ENCODE measurements around the gene STAB1. TPM values are rescaled to one million over a fixed set of nuclear protein-coding genes. Genes with fewer than 3 reads are reported as not detected.

The STAB1 gene
- total and polyA plus RNA-seq, 2 of the 13 experiments (the other 11 are each of a cell fraction or from before 2014, with no cell fraction given) = 0.09 to 0.34 TPM

- 0 out of 2 replicates have a peak, but pooled peaks have one; percentile 29 for TF ChIP-seq MLX (CRISPR knock-in tag; IDR thresholded peaks at IDR 0.05)
- no peak for TF ChIP-seq SOX13 (IDR thresholded peaks at IDR 0.05)
- TF ChIP-seq SOX13 (CRISPR knock-in tag; conservative IDR thresholded peaks at IDR 0.05 in 1 of 2, IDR thresholded peaks at IDR 0.05 in 1 of 2) = peak in 1 of 2 experiments; percentile 39; a peak in 1 of 4 replicates
- peak; percentile 22; the same call in 1 of the 2 replicates for TF ChIP-seq GABPB1 (CRISPR knock-in tag; IDR thresholded peaks at IDR 0.05)
- 0 out of 2 replicates have a peak, but pooled peaks have one; percentile 22 for TF ChIP-seq PPARG (CRISPR knock-in tag; conservative IDR thresholded peaks at IDR 0.05)
- no peak for TF ChIP-seq ZNF768 (CRISPR knock-in tag; IDR thresholded peaks at IDR 0.05)
- peak; percentile 52; the same call in 1 of the 2 replicates for TF ChIP-seq ZFX (CRISPR knock-in tag; IDR thresholded peaks at IDR 0.05; ENCODE audit: low read depth)
- no peak for TF ChIP-seq TEAD2 (CRISPR knock-in tag; IDR thresholded peaks at IDR 0.05)
- TF ChIP-seq CSRNP1 (CRISPR knock-in tag; IDR thresholded peaks at IDR 0.05) = no peak
- TF ChIP-seq ZNF788 (CRISPR knock-in tag; IDR thresholded peaks at IDR 0.05; ENCODE audit: borderline replicate concordance) = no peak
- TF ChIP-seq SOX5 (CRISPR knock-in tag; IDR thresholded peaks at IDR 0.05; ENCODE audit: borderline replicate concordance) = 0 out of 2 replicates have a peak, but pooled peaks have one; percentile 26
- no peak for TF ChIP-seq AGO2 (optimal IDR thresholded peaks at IDR 0.05; ENCODE audit: low read depth, low read length)
- TF ChIP-seq, protein P1, sequence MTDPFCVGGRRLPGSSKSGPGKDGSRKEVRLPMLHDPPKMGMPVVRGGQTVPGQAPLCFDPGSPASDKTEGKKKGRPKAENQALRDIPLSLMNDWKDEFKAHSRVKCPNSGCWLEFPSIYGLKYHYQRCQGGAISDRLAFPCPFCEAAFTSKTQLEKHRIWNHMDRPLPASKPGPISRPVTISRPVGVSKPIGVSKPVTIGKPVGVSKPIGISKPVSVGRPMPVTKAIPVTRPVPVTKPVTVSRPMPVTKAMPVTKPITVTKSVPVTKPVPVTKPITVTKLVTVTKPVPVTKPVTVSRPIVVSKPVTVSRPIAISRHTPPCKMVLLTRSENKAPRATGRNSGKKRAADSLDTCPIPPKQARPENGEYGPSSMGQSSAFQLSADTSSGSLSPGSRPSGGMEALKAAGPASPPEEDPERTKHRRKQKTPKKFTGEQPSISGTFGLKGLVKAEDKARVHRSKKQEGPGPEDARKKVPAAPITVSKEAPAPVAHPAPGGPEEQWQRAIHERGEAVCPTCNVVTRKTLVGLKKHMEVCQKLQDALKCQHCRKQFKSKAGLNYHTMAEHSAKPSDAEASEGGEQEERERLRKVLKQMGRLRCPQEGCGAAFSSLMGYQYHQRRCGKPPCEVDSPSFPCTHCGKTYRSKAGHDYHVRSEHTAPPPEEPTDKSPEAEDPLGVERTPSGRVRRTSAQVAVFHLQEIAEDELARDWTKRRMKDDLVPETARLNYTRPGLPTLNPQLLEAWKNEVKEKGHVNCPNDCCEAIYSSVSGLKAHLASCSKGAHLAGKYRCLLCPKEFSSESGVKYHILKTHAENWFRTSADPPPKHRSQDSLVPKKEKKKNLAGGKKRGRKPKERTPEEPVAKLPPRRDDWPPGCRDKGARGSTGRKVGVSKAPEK (CRISPR knock-in tag; IDR thresholded peaks at IDR 0.05; ENCODE audit: borderline replicate concordance) = no peak
- TF ChIP-seq BORCS8-MEF2B (CRISPR knock-in tag; IDR thresholded peaks at IDR 0.05) = 0 out of 2 replicates have a peak, but pooled peaks have one; percentile 33
- TF ChIP-seq ZNF263 (CRISPR knock-in tag; IDR thresholded peaks at IDR 0.05) = peak; percentile 37; the same call in 1 of the 2 replicates
- peak; percentile 61 for TF ChIP-seq ELF1 (CRISPR knock-in tag; IDR thresholded peaks at IDR 0.05)
- no peak for TF ChIP-seq EZH2 (conservative IDR thresholded peaks at IDR 0.05; ENCODE audit: low read depth, low read length)
- no peak for TF ChIP-seq ZNF354B (CRISPR knock-in tag; IDR thresholded peaks at IDR 0.05)
- no peak for TF ChIP-seq ZNF124 (CRISPR knock-in tag; IDR thresholded peaks at IDR 0.05)
- no peak for TF ChIP-seq RBM22 (optimal IDR thresholded peaks at IDR 0.05; ENCODE audit: low read length)
- TF ChIP-seq ZNF576 (CRISPR knock-in tag; IDR thresholded peaks at IDR 0.05) = no peak
- TF ChIP-seq, protein P2, sequence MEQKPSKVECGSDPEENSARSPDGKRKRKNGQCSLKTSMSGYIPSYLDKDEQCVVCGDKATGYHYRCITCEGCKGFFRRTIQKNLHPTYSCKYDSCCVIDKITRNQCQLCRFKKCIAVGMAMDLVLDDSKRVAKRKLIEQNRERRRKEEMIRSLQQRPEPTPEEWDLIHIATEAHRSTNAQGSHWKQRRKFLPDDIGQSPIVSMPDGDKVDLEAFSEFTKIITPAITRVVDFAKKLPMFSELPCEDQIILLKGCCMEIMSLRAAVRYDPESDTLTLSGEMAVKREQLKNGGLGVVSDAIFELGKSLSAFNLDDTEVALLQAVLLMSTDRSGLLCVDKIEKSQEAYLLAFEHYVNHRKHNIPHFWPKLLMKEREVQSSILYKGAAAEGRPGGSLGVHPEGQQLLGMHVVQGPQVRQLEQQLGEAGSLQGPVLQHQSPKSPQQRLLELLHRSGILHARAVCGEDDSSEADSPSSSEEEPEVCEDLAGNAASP (CRISPR knock-in tag; IDR thresholded peaks at IDR 0.05; ENCODE audit: borderline replicate concordance) = 0 out of 2 replicates have a peak, but pooled peaks have one; percentile 26
- TF ChIP-seq FOXK1 (CRISPR knock-in tag; IDR thresholded peaks at IDR 0.05; ENCODE audit: borderline replicate concordance, low read depth) = no peak
Measured at GRCh38 chr3:52451237-52452083, 43.7 kb upstream of the STAB1 start (continued).

All from HepG2 (cell line).